Sigmoid colon (tissue), 7 donors: Measurements from ENCODE around the gene TBX15. TPM values are rescaled to one million over a fixed set of nuclear protein-coding genes. Genes with fewer than 3 reads are reported as not detected.

Experiments
- DNase-seq: peaks from one replicate; pipeline ENCODE4 v3.0.0-alpha.2; 2019
- H3K27ac ChIP-seq, 4 donors: fragments of 200-600 bp; sonication (generic); one replicate each; pipeline ENCODE4 v1.5.1; 2016 to 2019; ENCODE audit warnings: mild to moderate bottlenecking in 1 of 4
- H3K27me3 ChIP-seq, 3 donors: fragments of 200-600 bp; sonication (generic); one replicate each; pipeline ENCODE4 v1.5.1; 2019; ENCODE audit warnings: mild to moderate bottlenecking in 1 of 3
- H3K36me3 ChIP-seq, 4 donors: fragments of 200-600 bp; sonication (generic); one replicate each; pipeline ENCODE4 v1.5.1; 2016 to 2019
- H3K4me1 ChIP-seq, 4 donors: fragments of 200-600 bp; sonication (generic); one replicate each; pipeline ENCODE4 v1.5.1; 2017 to 2019
- H3K4me3 ChIP-seq, 4 donors: fragments of 200-600 bp; sonication (generic); one replicate each; pipeline ENCODE4 v1.5.1; 2017 to 2019; ENCODE audit warnings: mild to moderate bottlenecking in 2 of 4, moderate library complexity in 1 of 4
- H3K9me3 ChIP-seq, 4 donors: fragments of 200-600 bp in 3 of 4; sonication (generic) in 3 of 4; one replicate each; pipeline versions ENCODE4 v1.5.1 to v1.6.1; 2013 to 2019
- EP300 ChIP-seq, 4 donors: sonication (generic); formaldehyde crosslinking; IDR thresholded peaks; one replicate each; pipeline ENCODE4 v1.6.1; 2017; ENCODE audit warnings: antibody characterized with exemption in 4 of 4
- POLR2A ChIP-seq, 2 donors: fragments of 450-650 bp; IDR thresholded peaks; one replicate each; pipeline ENCODE4 v1.6.1; 2016; ENCODE audit warnings: antibody characterized with exemption in 2 of 2, mild to moderate bottlenecking in 2 of 2, moderate library complexity in 2 of 2
- POLR2AphosphoS5 ChIP-seq, 4 donors: sonication (generic); formaldehyde crosslinking; IDR thresholded peaks; one replicate each; pipeline ENCODE4 v1.6.1; 2017; ENCODE audit warnings: antibody characterized with exemption in 4 of 4
- WGBS, 2 donors: extraction: QIAGEN DNeasy Blood & Tissue Kit; methylation state at CpG; one replicate each; pipeline ENCODE4 v1.1.7; 2013; 5-methylcytosine and 5-hydroxymethylcytosine counted together
- intact Hi-C: fragments of 100-400 bp; cut with DNase I; formaldehyde crosslinking; loops from one replicate; pipeline ENCODE4 v1.15.1; 2023
- polyA plus RNA-seq, 3 donors: library from polyadenylated mRNA; stranded (reverse); fragments of 200-250 nt; gene quantifications; one replicate each; pipeline ENCODE4 v1.2.3, GENCODE V29; 2013
- total RNA-seq, 4 donors: library from RNA; depleted of rRNA; stranded (reverse); fragments of >200 nt; gene quantifications; one replicate each; pipeline ENCODE4 v1.1.0, GENCODE V29; 2016
- TF ChIP-seq, protein P1 (sequence below), 4 experiments: fragments of 450-650 bp in 3 of 4; fragments of 200-600 bp in 1 of 4; IDR thresholded peaks; one replicate each; pipeline ENCODE4 v1.5.1; 2016 to 2019; ENCODE audit warnings: antibody characterized with exemption in 4 of 4, mild to moderate bottlenecking in 3 of 4, moderate library complexity in 2 of 4
- donor health status: healthy with polysubstance abuse.
- donor health status: Bipolar disorder and iron deficiency.
- donor health status: healthy.

TBX15 gene
- under 1 TPM in 3 of 4 donors, not detected in 1; under 0.01 to 0.28 (median 0.16) TPM for total RNA-seq
- polyA plus RNA-seq = under 1 TPM in 2 of 3 donors, not detected in 1; under 0.01 to 0.03 TPM

DNA sequence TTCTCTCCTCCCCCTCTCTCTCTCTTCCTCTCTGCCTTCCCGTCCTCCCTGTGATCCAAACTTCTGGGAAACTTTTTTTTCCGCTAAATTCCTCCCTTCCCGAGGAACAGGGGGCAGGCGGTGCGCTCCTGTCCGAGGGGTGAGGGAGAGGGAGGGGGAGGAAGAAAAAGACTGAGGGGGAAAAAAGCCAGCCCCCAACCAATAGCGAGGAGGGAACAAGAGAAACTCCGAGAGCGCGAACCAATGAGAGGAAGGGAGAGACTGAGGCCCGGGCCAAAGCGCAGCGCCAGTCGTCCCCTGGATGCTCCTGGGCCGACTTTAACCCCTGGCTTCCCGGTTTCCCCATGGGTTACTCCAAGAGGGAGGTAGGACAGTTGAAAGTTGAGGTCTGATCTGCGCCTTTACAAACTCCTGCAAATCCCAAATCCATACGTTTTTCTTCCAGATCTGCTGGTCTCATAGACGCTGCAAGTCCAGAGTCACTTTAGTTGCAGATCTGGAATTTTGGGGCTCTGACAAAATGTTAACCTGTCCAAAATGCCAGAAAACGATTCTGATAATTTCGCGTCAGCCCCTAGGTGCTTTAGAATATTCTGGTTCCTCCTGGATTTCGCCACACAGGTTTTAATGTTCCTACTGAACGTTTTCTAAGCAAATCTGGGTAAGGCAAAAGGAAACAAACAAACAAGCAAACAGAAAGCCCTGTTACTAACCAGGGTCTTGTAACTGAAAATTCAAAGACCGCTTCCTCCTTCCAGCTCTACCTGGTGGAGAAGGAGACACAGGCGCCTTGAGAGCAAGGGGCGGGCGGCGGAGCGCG lies at the start of gene TBX15:
Gene TBX15 (minus strand): TSS at position 158 of the 820 bp plus-strand sequence. CDS start 548 bp downstream, outside the sequence.
- Histone ChIP-seq H3K27ac (no peak within 1 kb of the TSS), H3K9me3 (peaks cover 0 to 2% (median 0%) of the 10 kb centered on the region in 4 donors), H3K36me3 (no peaks in the 10 kb centered on the region), H3K27me3 (peaks cover 94 to 100% (median 98%) of the 10 kb centered on the region in 3 donors), H3K4me1 (peaks cover 0 to 51% (median 41%) of the 10 kb centered on the region in 4 donors), H3K4me3 (peak within 1 kb of the TSS; percentile 13 to 41 (median 27))
- TF ChIP-seq POLR2AphosphoS5 (IDR thresholded peaks at IDR 0.05) (no peak), EP300 (IDR thresholded peaks at IDR 0.05) (no peak), POLR2A (IDR thresholded peaks at IDR 0.05) (no peak)
- TF ChIP-seq, protein P1, sequence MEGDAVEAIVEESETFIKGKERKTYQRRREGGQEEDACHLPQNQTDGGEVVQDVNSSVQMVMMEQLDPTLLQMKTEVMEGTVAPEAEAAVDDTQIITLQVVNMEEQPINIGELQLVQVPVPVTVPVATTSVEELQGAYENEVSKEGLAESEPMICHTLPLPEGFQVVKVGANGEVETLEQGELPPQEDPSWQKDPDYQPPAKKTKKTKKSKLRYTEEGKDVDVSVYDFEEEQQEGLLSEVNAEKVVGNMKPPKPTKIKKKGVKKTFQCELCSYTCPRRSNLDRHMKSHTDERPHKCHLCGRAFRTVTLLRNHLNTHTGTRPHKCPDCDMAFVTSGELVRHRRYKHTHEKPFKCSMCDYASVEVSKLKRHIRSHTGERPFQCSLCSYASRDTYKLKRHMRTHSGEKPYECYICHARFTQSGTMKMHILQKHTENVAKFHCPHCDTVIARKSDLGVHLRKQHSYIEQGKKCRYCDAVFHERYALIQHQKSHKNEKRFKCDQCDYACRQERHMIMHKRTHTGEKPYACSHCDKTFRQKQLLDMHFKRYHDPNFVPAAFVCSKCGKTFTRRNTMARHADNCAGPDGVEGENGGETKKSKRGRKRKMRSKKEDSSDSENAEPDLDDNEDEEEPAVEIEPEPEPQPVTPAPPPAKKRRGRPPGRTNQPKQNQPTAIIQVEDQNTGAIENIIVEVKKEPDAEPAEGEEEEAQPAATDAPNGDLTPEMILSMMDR (IDR thresholded peaks at IDR 0.05) = no peak
- intact Hi-C loops = loop anchor here (10.0 kb wide), 1 partner anchor 156 kb away; the partner anchor contains the start of gene WARS2
- DNase-seq = no peak
- 13 to 19% methylated on average over 31 of the region's 31 CpGs for WGBS, 2 donors

DNA sequence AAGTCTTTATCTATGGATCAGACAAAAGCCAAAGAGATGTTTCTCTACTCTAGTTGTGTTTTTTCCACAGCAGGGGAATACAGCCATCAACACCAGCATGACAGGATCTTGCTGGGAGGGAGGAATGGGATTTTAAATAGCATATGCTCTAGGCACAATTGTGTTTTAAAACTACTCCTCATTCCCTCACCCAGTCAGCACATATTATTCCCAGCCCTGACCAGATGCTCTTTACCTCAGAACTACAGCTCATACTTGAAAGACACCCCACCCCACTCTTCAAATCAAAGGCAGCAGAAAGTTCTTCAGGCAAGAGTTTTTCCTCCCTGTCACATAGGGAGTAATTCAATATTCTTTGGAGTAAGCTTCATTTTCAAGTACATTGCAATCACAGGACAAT lies 46.2 kb upstream of the TBX15 start:
- no peak overlapping the region for H3K27ac ChIP-seq
- H3K4me1 ChIP-seq = no peaks in the 10 kb centered on the region
- no peaks in the 10 kb centered on the region for H3K9me3 ChIP-seq
- TF ChIP-seq EP300 (IDR thresholded peaks at IDR 0.05) = no peak
- TF ChIP-seq POLR2A (IDR thresholded peaks at IDR 0.05) = no peak
- TF ChIP-seq, protein P1 (IDR thresholded peaks at IDR 0.05) = no peak
- TF ChIP-seq POLR2AphosphoS5 (IDR thresholded peaks at IDR 0.05) = no peak
- no peak for DNase-seq
- no peak overlapping the region for H3K4me3 ChIP-seq
- intact Hi-C loops = no loop called here
- H3K27me3 ChIP-seq = no peaks in the 10 kb centered on the region
- H3K36me3 ChIP-seq = peaks cover 0 to 31% (median 6%) of the 10 kb centered on the region in 4 donors

DNA sequence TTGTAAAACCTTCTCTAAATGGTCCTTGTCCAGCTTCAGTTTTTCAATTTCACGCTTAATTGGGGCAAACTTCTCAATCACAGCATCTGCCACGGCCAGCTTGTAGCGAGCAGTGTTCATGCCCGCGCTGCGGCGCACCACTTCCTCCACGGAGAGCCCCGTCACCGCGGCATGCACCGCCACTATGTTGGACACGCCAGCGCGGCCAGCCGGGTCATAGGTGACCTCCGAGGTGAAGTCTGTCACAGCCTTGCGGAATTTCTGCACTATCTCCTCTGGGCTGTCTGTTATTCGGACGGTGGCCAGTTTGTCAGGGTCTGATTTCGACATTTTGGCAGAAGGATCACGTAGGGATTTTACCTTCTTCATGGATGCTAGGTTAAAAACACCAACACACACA lies 44.8 kb upstream of the TBX15 start:
- DNase-seq = no peak
- WGBS, 2 donors = 98% methylated on average over 22 of the region's 22 CpGs
- Histone ChIP-seq H3K27ac (no peak overlapping the region), H3K4me3 (no peak overlapping the region), H3K27me3 (no peaks in the 10 kb centered on the region), H3K9me3 (no peaks in the 10 kb centered on the region), H3K36me3 (peaks cover 0 to 31% (median 6%) of the 10 kb centered on the region in 4 donors), H3K4me1 (no peaks in the 10 kb centered on the region)
- intact Hi-C loops = no loop called here
- TF ChIP-seq, protein P1 (IDR thresholded peaks at IDR 0.05) = no peak
- TF ChIP-seq POLR2AphosphoS5 (IDR thresholded peaks at IDR 0.05) (no peak), EP300 (IDR thresholded peaks at IDR 0.05) (no peak), POLR2A (IDR thresholded peaks at IDR 0.05) (no peak)

DNA sequence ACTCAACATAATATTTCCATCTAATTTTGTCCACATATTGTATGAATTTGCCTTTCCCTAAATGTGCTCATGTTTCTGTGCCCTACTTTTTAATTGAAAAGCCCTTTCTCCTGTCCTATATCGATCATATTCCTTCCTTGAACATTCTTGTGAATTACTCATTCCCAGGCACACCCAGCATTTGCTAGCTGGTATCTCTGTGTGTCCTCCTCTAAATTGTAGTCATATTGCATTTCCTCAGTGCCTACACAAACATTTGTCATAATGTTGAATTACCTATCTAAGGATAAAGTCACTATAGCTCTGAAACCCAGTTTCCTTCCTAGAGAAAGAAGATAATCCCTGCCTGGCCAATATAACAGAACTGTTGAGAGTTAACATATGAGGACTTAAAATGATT lies 39.6 kb upstream of the TBX15 start:
- TF ChIP-seq EP300 (IDR thresholded peaks at IDR 0.05) (no peak), POLR2AphosphoS5 (IDR thresholded peaks at IDR 0.05) (no peak), POLR2A (IDR thresholded peaks at IDR 0.05) (no peak)
- TF ChIP-seq, protein P1 (IDR thresholded peaks at IDR 0.05) = no peak
- Histone ChIP-seq H3K4me1 (no peaks in the 10 kb centered on the region), H3K27me3 (no peaks in the 10 kb centered on the region), H3K27ac (no peak overlapping the region), H3K4me3 (no peak overlapping the region), H3K9me3 (no peaks in the 10 kb centered on the region), H3K36me3 (peaks cover 0 to 18% (median 4%) of the 10 kb centered on the region in 4 donors)
- no peak for DNase-seq
- intact Hi-C loops = no loop called here
- WGBS, 2 donors = 33 to 81% methylated on average over 1 of the region's 1 CpG
